HG02970 (cell line): Measurements from ENCODE around the gene KMT2E.

Experiments used
- ATAC-seq: cut with Tn5 transposase; IDR thresholded peaks from one replicate; pipeline ENCODE4 v1.9.1; 2021; ENCODE audit warnings: mild to moderate bottlenecking, moderate library complexity, moderate number of reproducible peaks; ENCODE audit not compliant: unreplicated experiment, low FRiP score

The KMT2E gene

GRCh38 chr7:105118612-105119600 lies 104.9 kb downstream of the KMT2E start:
- no peak for ATAC-seq

- no peak for ATAC-seq
These were observed 108.6 kb downstream of the KMT2E start for GRCh38 chr7:105122619-105123018.

GRCh38 chr7:105125745-105126144 lies 111.7 kb downstream of the KMT2E start:
- no peak for ATAC-seq

- ATAC-seq = no peak
These were observed 112.5 kb downstream of the KMT2E start for GRCh38 chr7:105126436-105126975.

GRCh38 chr7:105127179-105127578 lies 113.2 kb downstream of the KMT2E start:
- no peak for ATAC-seq

- no peak for ATAC-seq
These were observed 116.0 kb downstream of the KMT2E start for GRCh38 chr7:105130048-105130447.

- ATAC-seq = no peak
These were observed 116.6 kb downstream of the KMT2E start for GRCh38 chr7:105130580-105130979.

- ATAC-seq = no peak
These were observed 117.1 kb downstream of the KMT2E start for GRCh38 chr7:105131033-105131656.

GRCh38 chr7:105131890-105132289 lies 117.9 kb downstream of the KMT2E start:
- ATAC-seq = no peak

- ATAC-seq = no peak
These were observed 118.3 kb downstream of the KMT2E start for GRCh38 chr7:105132335-105132734.

- no peak for ATAC-seq
These were observed 118.8 kb downstream of the KMT2E start for GRCh38 chr7:105132835-105133234.

GRCh38 chr7:105133358-105133757 lies 119.4 kb downstream of the KMT2E start:
- ATAC-seq = no peak

GRCh38 chr7:105133986-105134655 lies 120.1 kb downstream of the KMT2E start:
- no peak for ATAC-seq

- no peak for ATAC-seq
These were observed 122.2 kb downstream of the KMT2E start for GRCh38 chr7:105136221-105136620.

- ATAC-seq = no peak
These were observed 123.9 kb downstream of the KMT2E start for GRCh38 chr7:105137898-105138297.

- no peak for ATAC-seq
These were observed 125.4 kb downstream of the KMT2E start for GRCh38 chr7:105139381-105139780.

- ATAC-seq = no peak
These were observed 127.1 kb downstream of the KMT2E start for GRCh38 chr7:105141068-105141467.

GRCh38 chr7:105149827-105150226 lies 135.8 kb downstream of the KMT2E start:
- ATAC-seq = no peak

GRCh38 chr7:105151152-105151551 lies 137.1 kb downstream of the KMT2E start:
- no peak for ATAC-seq

GRCh38 chr7:105153531-105153930 lies 139.5 kb downstream of the KMT2E start:
- ATAC-seq = no peak

- no peak for ATAC-seq
These were observed 140.1 kb downstream of the KMT2E start for GRCh38 chr7:105154084-105154483.
